Esophagus squamous epithelium (tissue), 4 donors: ENCODE measurements around the gene RMI2.

ENCODE experiments used
- CTCF ChIP-seq, 6 experiments: fragments of 450-650 bp in 4 of 6; fragments of 200-600 bp in 2 of 6; sonication (generic) in 2 of 6; IDR thresholded peaks; one replicate each; pipeline ENCODE4 v1.5.1; 2016 to 2019; ENCODE audit warnings: antibody characterized with exemption in 6 of 6, mild to moderate bottlenecking in 4 of 6, moderate library complexity in 4 of 6
- POLR2A ChIP-seq, 4 donors: fragments of 450-650 bp; IDR thresholded peaks; one replicate each; pipeline ENCODE4 v1.6.1; 2017; ENCODE audit warnings: antibody characterized with exemption in 4 of 4, mild to moderate bottlenecking in 4 of 4, moderate library complexity in 3 of 4

GRCh38 chr16:11386791-11387546, 41.7 kb downstream of the RMI2 start:
- TF ChIP-seq CTCF (IDR thresholded peaks at IDR 0.05) (peak in 2 of 6 experiments; percentile 10 to 12), POLR2A (IDR thresholded peaks at IDR 0.05) (no peak)
